Measurements from ENCODE around the gene SOS2.

SOS2 gene

DNA sequence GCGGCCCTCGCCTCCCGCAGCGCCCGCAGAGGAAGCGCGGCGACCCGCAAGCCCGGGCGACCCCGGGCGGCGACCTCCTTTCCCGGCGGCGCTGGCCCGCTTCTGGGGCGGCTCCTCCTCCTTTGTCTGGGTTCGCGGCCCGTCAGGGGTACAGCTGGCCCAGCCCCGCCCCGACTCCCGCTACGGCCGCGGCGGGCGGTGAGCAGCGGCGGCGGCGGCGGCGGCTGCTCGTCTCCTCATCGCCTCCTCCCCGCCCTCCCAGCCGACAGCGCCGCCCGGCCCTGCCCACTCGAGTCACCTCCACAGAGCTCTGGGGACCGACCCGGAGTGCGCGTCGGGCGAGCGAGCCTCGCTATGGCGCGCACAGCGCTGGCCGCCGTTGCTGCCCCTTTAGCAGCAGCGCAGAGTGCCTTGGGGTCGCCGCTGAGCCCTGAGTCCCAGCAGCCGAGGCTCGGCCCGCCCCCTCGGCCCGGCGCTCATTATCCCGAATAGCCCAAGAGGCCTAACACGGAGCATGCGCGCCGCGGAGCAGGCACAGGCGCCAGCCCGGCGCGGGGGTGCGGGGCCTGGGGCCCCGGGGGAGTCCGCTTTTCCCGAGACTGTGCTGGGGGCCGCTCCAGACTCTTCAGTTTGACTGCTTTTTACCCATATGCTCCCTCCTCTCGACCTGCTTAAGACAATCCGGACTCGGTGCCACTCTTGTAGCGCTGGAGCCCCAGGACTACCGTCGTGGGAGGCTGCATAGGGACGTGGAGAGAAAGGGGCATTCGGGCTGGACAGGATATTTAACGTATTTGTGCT is at the start of gene SOS2:
SOS2 (minus strand) TSS at position 104 of the 801 bp plus-strand sequence. CDS start 295 bp downstream, outside the sequence.
- DNase-seq, result peak; percentile 66 to 70

DNA sequence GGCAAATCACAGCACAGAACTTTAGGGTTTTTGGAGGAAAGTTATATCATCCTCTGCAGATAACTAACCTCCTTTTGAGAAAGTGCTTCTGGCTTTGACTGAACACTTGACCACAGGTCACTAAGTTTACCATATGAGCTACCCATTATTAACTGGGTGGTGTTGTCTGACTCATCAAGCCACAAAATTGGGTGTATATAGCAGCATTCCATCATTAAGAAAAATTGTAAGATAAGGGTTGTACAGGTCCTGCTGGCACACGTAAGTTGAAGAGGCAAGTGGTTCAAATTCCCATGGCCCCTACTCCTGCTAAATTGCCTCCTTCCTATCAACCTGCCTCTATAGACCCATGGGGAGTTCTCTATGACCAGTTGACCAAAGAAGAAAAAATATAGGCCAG is 41.1 kb upstream of the SOS2 start:
- no peak for DNase-seq

DNA sequence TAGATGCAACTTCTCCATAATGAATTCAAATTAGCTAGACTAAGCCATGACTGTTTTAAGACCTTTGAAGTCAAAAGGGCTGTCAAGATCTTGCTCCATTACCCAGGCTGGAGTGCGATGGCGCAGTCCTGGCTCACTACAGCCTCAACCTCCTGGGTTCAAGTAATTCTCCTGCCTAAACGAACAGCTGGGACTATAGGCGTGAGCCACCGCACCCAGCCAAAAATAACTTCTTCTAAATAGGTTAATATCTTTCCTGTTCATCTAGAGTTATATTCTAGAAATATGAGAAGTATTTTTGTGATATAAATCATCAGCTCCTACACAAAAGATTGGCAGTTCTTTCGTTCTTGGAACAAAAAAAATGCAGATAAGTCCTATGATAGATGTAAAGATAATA is 39.6 kb upstream of the SOS2 start:
- no peak for DNase-seq

DNA sequence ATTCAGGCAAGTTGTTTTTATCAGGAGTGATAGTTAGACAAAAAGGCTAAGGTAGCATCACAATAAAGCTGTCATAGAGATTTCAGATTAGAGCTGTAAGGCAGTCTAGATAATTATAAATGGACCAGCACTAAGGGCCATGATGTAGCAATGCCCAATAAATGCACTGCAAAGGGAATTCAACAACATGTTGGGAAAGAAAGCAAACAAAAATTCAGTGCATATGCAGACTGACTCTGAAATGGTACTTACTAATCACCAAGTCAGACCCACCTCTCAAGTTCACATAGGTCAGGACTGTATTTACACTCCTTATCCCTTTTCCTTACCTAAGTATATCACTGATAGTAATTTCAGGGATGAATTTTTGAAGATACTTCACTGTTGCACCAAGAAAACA is 33.7 kb upstream of the SOS2 start:
- no peak for DNase-seq

DNA sequence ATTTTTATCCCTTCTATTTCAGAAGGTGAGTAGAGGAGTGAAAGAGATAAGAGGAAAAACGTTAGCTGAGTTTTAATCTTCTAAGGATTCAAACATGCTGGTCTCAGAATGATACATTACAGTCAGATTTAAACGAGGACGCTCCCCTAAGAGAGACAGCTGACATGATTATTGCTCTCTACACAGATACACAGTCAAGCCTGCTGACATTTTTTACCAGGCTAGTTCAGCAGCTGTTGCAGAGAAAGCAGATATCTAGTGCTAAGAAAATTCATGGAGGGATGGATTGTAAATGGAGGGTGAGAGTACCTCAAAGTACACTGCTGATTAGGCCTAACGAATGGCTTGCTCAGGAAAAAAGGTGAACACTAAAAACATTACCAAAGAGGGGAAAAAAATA is 31.9 kb upstream of the SOS2 start:
- no peak for DNase-seq

DNA sequence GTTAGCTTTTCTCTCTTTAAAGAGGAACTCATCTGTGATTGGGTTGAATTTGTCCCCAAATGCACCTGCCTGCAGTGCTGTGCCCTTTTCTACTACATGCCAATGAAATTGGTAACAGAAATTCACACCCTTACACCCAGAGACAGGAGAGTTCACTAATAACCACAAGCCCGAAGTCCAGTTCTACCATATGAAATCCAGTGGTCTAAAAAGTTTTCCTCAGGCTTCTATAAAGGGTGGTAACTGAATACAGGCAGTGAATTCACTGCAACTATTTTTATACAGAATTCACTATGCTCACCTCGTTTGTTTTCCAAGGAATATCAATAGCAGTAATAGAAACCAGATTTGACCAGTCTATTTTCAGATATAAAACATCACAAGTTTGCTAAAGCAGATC is 31.5 kb upstream of the SOS2 start:
- no peak for DNase-seq

DNA sequence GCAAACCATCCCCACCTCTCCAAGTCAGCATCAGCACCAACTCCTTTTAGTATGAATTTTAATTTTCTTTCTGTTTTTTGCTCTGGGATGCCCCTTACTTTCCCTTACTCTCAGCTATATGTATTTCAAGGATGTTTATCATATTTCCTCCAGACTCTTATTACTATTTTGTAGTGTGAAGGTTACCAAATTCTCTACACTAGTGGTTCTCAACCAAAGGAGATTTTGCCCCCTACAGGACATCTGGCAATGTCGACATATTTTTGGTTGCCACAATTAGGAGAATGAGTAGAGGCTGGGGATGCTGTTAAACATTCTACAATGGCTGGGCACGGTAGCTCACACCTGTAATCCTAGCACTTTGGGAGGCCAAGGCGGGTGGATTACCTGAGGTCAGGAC is 29.1 kb upstream of the SOS2 start:
- no peak for DNase-seq

DNA sequence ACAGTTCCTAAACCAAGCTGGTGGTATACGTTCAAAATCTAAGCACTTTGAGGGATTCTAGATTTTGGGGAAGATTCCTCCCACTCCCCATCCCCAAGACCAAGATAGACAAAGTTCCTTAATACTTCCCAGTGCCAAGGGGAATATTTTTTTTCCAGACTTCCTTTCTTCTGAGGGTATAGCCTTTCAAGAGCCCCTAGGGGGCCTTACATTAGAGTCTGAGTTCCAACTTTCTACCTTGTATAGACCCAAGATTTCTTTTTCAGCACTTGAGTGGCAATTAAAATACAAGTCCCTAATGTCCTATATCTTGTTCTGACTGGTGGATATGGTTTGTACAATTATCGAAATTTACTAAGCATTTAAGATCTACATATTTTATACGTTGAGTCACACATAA is 28.7 kb upstream of the SOS2 start:
- no peak for DNase-seq

DNA sequence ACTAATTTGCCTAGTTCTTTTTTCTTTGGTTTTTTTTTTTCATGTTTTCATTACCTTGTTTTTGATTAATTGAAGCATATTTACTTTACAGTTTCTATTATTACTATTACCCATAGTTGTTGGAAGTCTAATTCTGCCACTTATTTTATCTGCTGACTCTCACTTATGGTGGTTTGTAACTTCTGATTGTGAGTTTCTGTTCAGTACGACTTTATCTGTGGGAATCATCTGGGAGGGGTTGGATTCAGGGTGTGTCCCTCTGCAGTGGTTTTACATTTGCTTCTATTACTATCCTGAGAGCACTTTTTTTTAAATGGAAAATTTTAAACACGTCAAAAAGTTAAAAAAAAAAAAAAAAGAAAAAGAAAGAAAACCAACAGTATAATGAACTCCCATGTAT is 26.4 kb upstream of the SOS2 start:
- no peak for DNase-seq

DNA sequence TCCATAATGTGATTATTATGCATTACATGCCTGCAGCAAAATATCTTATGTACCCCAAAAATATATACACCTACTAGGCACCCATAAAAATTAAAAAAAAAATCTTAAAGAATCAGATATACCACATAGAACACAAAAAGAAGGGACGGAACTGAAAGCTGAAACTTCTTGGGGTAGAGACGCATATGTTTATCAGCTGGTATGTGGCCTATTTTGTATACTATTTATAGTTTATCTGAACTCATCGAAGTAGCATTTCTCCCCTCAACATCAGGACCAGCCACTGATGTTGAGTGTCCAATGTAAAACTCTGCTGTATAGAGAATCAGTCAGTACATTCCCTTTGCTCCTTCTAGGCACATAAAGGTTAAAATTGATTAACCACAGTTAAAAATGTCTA is 22.9 kb upstream of the SOS2 start:
- no peak for DNase-seq

DNA sequence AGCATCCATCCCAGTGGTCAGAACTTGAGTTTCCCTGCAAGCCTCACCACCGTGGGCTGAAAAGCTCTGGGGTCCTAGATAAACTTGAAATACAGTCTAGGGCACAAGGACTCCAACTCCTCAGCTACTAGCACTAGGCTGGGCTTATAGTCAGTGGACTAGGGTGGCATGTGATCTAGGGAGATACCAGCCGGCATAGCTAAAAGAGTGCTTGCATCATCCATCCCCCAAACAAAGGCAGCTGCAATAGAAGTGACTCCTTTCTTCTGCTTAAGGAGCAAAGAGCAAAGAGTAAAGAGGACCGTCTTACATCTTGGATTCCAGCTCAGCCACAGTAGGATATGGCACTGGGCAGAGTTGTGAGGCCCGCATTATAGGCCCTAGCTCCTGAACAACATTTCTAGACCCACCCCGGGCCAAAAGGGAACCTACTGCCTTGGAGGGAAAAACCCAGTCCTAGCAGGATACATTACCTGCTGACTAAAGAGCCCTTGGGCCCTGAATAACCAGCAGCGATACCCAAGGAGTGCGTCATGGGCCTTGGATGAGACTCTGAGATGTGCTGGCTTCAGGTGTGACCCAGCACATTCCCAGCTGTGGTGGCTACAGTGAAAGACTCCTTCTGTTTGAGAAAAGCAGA is 17.9 kb upstream of the SOS2 start:
- DNase-seq, result no peak

DNA sequence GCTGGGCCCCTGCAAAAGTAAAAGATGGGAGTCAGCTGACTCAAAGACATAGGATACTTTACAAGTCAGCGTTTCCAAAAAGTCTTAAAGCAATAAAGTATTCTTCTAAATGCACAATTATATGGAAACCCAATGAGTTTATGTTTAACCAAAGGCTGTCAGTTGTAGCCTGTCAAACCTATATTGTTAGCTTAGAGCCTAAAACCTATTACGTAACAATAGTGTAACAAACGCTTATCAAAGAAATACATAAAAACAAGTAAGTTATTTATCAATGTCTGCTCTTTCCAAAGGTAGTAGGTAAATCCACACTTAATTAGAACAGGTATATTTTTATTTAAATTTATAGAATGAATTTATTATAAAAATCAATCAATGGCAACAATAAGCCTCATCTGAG is 15.9 kb upstream of the SOS2 start:
- no peak for DNase-seq

DNA sequence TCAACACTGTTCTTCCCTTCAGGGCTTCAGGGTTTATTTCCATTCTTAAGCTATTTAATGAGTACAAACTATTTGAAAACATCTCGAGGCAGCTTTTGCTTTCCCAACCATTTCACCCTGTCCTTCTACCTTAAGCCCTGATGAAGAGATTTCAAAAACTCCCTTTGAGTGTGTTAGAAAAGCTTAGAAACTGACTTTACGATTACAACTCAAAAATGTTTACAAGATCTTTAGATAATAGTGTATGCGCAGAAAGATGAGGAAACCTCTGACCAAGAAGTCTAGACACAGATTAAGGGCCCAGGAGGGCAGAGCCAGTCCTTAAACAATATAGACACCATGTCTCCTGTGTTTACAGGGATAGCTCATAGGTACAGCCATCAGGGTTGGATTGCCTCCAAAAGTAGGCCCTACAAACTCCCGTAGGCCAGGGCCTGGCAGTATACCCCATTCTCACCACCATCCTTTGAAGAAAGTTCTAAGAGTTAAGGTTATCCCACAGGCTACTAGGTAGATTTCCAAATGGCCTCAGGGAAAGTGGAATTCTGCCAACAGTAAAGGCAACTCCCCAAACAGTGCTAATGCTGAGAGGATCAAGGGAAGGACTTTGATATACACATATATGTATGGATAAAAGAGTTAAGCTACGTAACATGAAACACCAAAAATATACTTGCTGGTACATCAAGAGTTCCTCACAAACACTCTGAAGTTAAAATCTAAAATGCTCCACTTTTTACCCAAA is 11.4 kb upstream of the SOS2 start:
- DNase-seq, result no peak

DNA sequence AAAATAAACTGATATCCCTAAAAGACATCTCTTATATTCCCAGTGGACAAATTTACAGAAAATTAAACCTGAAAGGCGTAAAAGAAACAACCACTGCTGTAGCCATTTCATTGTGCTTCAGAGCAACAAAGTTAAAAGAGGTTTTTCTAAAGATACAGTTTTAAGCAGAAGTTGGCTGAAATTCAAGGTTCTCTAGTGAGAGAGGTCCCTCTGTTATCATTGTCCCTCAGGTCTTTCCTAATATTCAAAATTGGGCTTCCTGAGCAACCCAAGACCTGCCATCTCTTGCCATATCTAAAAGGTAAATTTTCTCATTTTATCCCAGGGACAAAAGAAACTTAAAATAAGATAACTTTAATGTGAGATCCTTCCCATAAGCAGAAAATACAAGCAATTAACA is 10.7 kb upstream of the SOS2 start:
- DNase-seq, result no peak

DNA sequence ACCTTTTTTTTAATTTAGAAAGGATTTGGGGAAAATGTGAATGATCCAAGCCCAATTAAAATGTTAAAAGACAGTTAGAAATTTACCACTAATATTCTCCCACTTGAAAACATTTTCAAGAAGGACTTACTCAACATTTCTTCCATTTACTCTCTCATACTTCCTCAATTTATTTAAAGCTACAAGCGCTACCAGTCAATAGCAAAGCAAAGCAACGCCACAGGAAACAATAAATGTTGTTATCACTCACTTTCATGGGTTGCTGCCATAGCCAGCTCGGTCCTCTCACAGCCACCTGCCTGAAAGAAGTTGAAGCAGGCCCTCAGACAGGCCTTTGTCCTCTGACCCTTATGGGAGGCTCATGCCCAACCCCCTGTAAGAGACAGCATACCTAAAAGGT is 6.0 kb upstream of the SOS2 start:
- no peak for DNase-seq

DNA sequence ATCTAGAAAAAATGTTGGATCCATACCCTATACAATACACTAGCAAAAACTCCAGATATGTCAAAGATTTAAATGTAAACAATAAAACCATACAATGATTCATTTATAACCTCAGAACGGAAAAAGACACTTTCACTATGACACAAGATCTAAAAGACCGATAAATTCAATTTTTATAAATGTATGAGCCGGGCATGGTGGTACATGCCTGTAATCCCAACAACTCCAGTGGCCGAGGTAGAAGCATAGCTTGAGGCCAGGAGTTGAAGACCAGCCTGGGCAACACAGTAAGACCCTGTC is 2.5 kb upstream of the SOS2 start:
- no peak for DNase-seq

DNA sequence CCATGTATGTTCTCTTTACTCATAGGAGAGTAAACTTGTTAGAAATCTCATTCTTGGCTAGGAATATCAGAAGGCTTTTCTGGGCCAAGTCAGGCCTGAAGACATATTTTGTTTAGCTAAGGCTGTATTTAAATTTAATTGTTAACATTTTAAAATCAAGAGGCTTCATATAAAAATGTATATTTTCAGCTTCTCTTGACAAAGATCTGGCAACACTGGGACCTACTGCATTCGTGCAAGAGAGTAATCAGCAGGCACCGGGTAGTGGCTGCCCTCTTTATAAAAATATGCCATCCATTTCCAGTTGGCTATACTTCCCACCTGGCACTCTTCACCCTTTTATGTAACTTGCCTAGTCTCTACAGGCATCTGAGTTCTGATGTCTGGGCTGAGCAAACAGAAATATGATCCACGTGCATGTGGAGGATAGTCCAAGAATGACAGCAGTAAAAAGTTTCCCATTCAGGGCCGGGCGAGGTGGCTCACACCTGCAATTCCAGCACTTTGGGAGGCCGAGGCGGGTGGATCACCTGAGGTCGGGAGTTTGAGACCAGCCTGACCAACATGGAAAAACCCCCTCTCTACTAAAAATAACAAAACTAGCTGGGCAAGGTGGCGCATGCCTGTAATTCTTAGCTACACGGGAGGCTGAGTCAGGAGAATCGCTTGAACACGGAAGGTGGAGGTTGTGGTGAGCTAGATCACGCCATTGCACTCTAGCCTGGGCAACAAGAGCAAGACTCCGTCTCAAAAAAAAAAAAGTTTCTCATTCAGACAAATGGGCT is 2.0 kb upstream of the SOS2 start:
- DNase-seq, result peak; percentile 9 to 19

DNA sequence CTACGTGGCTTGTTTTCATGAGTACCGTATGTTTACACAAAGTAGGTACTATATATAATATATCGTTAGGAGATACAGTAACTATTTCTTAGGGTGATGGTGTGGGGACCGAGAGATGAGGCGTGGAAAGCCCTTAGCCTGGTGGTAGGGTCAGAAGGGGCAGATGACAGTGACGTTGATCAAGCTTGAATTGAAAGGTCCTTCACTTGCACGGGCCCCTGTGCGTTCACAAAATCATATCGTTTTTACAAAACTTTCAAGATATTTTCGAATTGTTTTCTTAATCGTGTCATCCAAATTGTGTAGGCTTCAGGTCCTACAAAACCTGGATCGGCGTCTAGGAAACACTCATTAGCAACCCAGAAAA is 881 bp upstream of the SOS2 start:
- DNase-seq, result no peak

DNA sequence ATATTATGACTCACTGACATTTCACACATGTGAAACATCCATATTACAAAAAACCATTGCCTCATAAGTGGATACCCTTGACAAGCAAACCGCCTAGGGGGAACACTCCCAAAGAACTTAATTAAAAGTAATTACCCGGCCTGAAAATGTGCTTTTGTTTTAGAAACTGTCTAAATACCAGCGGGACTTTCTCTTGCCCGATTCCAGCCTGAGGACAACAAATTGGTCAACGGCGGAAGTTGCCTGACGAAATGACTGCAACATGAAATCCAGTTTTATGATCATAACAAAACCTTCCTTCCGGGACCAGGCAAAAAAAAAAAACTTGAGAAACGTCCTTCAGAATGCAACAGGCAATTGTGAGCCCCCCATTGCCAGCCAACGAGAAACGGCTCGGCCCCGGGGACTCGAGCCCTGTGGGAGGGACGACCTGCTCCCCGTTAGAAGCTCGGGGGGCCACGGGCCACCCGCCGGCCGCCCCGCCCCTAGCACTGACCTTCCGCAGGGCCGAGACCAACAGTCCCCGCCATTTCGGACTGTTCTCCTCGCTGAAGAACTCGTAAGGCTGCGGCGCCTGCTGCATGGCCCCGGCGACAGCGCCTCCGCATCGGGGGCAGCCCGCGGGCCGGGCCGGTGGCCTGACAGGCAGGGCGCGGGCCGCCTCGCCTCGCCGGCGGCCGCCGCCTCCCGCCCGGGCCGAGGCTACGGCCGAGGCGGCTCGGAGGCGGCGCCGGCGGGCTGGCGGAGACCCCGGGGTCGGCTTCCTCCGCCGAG is 490 bp downstream of the SOS2 start:
- DNase-seq, result peak; percentile 9 to 18

DNA sequence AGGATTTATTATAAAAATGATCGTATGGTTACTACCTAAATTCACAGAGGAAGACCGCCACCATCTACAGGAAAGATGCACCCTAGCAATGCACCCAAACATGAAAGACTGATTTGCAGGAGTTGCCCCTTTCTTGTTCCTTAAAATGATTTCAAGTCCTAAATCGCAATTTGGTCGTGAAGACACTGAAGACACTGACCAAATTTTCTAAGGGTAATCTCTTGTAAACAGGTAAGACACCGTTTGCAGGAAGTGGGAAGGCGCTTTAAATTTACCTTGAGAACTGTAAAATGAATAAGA is 1.0 kb downstream of the SOS2 start:
- DNase-seq, result no peak

DNA sequence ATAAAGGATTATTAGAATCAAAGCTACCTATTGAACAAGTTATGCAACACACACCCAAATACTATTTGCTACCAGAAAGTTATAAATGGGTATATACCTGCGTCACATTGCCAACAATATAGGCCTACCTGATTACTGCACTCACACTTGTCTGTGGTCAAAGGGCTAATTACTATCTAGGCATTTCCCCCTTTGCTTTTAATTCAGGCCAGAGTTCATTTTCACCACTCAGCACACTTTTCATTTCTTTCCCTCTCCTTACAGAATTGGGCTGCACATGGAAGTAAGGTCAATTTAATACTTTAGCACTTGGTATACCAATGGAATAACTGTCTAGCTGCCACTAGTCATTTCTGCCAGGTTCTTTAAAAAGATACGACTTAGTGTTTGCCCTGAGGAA is 1.7 kb downstream of the SOS2 start:
- DNase-seq, result no peak

DNA sequence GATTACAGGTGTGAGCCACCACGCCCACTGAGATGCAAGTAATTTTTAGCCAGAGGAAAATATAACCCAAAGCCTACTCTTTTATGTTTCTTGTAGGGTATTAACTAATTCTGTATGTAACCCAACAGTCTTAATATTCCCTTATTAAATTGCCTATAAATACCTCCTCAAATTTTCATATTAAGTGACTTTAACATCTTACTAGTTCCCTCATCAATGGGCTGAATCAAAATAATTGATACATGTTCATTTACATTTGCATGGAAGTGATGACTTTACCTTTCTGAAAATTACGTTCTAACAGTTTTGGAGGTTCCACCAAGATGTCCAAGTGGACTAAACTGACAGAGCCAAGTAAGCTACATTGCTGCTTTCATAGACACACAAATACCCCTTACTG is 3.1 kb downstream of the SOS2 start:
- no peak for DNase-seq

DNA sequence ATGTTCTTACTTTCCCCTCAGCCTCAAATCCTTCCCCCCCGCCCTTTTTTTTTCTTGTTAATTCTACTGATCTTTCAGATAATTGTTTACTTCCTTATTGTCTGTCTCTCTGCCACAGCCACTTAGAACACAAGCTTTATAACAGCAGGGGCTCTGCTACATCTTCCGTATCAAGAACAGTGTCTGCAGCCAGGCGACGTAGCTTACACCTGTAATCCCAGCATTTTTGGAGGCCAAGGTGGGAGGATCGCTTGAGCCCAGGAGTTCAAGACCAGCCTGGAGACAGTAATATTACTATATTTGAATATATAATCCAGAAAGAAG is 5.4 kb downstream of the SOS2 start:
- no peak for DNase-seq
